Measurements from ENCODE around the gene XAB2.

DNA sequence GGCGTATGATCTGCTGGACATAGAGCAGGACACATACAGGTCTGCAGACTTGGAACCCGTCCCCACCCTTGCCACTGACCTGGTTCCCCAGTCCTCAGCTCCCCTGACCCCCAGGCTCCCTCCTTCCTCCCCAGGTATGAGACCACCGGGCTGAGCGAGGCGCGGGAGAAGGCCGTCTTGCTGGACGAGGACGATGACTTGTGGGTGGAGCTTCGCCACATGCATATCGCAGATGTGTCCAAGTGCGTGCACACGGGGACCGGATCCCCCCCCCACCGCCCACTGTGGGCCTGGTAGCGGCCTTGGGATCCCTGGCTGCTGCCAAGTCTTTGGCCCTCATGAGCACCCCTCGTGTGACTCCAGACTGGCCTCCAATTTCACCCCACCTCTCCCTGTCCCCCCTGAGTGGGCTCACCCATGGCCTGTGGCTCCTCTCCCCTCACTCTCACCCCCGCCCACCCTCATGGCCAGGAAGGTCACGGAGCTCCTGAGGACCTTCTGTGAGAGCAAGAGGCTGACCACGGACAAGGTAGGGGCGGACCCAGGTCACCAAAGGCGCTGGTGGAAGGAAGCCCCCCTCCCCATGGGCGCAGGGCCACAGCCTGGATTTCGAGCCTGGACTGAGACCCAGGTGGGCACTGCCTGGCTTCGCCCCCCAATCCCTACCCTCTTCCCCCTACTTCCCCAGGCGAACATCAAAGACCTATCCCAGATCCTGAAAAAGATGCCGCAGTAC is 13.1 kb upstream of the XAB2 start:
- TF ChIP-seq EZH2 (IDR thresholded peaks at IDR 0.05; ENCODE audit: borderline replicate concordance, insufficient read depth, low read depth, low read length, poor library complexity, severe bottlenecking) (no peak), CTCF (IDR thresholded peaks at IDR 0.05) (no peak)

Data from B cell (primary cell).